NCI-H2107 (cell line): ENCODE data around the gene RRP12.

Experiments
- DNase-seq: peaks from one replicate; lab custom pipeline; 2025; lab: John Stamatoyannopoulos, UW

Gene RRP12

DNA sequence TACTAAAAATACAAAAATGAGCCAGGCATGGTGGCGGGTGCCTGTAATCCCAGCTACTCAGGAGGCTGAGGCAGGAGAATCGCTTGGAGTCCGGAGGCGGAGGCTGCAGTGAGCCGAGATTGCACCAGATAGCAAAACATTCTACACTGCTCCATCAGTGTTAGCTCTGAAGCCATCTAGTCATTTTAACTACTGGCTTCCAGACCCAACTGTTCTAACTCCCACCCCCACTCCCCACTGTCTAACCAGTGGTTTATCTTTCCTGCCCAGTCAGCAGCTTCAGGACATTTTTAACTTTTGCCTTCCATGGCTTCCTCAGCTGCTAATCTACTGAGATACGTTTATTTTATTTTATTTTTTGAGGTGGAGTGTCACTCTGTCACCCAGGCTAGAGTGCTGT lies 88.2 kb downstream of the RRP12 start:
- DNase-seq, result no peak

DNA sequence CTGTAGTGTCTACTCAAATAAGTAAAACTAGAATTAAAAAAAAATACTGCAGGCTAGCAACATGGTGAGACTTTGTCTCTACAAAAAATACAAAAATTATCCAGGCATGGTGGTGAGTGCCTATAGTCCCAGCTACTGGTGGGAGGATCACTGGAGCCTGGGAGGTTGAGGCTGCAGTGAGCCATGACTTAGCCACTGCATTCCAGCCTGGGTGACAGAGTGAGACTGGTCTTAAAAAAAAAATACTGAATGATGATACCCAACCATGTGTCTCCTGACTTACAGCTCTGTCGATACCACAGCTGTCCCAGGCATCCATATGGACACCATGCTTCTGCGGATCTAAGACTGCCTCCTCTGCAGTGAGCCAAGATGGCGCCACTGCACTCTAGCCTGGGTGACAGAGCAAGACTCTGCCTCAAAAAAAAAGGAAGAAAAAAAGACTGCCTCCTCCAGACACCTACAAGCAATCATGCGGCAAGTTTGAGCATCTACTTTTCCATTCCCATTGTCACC lies 90.0 kb downstream of the RRP12 start:
- DNase-seq, result no peak

DNA sequence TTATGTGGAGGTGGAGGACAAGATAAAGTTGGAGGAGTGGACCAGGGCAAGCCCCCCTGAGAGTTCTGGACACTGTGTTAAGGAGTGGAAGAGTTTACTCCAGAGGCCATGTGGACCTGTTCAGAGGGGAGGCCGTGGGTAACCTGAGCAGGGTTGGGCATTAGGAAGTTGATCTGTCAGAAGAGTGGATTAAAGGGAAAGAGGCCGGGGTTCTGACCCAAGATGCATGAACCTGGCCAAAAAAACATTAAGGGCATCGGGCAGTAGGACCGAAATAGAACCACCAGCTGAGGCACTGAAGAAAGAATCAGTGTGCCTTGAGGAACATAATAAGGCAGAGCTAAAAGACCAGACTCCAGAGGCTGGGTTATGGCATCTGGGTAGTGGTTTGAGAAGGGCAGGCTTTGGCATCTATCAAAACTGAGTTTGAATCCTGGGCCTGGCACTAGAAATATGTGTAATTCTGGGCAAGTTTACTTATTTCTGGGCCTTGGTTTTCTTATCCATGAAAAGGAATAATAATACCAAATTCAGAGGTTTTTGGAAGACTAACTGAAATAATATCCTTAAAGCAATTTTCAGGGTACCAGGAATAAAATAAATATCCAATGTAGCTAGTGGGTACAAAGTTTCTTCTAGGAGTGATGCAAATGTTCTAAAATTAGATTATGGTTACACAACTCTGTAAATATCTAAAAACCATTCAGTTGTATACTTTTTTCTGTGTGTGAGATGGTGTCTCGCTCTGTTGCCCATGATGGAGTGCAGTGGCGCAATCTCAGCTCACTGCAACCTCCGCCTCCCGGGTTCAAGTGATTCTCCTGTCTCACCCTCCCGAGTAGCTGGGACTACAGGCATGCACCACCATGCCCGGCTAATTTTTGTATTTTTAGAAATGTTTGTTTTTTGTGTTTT lies 93.0 kb downstream of the RRP12 start:
- DNase-seq, result no peak

DNA sequence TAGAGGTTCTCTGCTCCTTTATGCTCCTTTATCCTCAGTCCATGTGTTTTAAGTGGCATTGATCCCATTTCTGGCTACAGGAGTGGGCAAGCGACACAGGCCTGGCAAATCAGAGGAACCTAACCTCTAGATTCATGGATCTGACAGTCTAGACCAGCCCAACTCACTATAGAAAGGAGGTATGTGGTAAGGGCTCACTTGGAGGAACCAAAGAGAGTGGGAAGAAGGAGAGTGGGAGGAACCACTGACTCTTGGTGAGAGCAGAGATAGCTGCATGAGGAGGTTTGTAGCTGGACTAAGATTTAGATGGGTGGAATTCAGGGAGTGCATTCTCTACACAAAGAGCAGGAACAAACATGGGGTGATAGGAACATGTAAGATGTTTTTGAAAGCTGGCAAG lies 93.7 kb downstream of the RRP12 start:
- DNase-seq, result no peak
